NOMO-1 treated with dmso at 0.1 percent for 144 hours (cell line): ENCODE measurements around the gene YEATS2.
"Not testable (repeated sequence)": the region's sequence is repeated elsewhere in the genome, so short reads cannot be mapped to it uniquely, and the experiment has no call there.

Experiments used
- DNase-seq: peaks from one replicate; lab custom pipeline; 2025; ENCODE audit not compliant: unreplicated experiment; lab: John Stamatoyannopoulos, UW

Gene YEATS2

DNA sequence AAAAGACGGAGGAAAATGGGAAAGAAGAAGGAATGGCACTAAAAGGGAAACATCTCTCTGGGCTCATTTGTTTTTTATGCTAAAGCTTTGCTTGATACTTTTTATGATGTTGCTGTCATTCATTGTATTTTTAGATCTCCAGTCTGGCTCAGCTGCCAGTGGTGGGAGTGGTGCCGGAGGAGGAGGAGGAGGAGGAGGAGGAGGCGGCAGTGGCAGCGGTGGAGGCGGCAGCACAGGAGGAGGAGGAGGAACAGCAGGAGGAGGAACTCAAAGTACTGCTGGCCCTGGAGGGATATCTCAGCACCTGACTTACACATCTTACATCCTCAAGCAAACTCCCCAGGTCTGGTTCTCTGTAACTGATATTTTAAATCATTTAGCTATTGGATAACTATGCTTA lies 78.2 kb downstream of the YEATS2 start:
- DNase-seq, result no peak

GRCh38 chr3:183776451-183776850 lies 78.9 kb downstream of the YEATS2 start:
- DNase-seq, result not testable (repeated sequence)

- DNase-seq, result no peak
Measured at GRCh38 chr3:183777016-183777618, 79.5 kb downstream of the YEATS2 start.

DNA sequence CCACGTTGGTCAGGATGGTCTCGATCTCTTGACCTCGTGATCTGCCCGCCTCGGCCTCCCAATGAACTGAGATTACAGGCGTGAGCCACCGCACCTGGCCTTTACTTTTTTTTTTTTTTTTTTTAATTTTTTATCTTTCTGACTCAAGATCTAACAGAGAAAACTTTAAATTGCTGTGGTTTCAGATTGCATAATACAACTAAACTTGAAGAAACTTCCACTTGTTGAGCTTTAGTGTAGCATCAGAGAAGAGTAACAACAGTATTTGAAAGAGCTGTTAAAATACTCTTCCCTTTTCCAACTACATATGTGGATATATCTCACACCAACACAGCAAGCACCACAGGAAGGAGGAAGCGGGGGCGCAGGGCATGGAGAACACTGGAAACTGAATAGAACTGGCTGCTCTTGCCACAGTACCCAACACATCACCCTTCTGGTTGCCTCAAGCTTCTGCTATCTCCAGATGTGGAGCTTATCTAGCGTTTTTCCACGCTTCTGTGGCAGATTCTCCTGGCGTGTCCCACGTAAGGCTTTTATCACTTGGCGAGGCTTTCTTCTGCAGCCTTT lies 82.4 kb downstream of the YEATS2 start:
- peak; percentile 52 for DNase-seq

DNA sequence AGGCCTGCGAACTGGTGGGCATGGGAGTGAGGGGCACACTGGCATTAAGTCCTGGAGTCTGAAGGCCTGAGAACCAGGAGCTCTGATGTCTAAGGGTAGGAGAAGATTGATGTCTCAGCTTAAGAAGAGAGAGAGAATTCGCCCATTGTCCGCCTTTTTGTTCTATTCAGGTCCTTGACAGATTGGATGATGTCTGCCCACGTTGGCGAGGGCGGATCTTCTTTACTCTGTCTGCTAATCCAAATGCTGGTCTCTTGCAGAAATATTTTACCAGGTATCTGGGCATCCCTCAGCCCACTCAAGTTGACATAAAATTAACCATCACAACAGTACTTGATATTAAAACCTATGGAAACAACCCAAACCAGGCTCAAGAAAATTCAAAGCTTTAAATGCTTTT lies 83.6 kb downstream of the YEATS2 start:
- no peak for DNase-seq

- DNase-seq, result no peak
Measured at GRCh38 chr3:183782576-183783276, 85.1 kb downstream of the YEATS2 start.

GRCh38 chr3:183784503-183784902 lies 86.9 kb downstream of the YEATS2 start:
- peak; percentile 14 for DNase-seq

DNA sequence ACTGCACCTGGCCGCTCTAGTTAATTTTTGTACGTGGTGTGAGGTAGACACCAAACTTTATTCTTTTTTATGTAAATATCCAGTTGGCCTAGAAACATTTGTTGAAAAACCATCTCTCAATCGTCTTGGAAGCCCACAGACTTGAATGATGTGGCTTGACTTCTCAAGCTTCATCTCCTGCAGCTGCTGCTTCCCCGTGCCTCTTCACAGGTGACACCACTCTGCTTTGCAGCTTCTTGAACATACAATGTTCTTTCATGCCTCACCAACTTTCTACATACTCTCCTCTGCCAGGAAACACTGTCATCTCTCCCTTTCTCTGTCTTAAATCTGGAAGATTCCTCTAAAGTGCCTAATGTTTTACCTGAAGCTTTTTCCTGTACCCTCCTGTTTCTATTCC lies 92.2 kb downstream of the YEATS2 start:
- DNase-seq, result no peak

DNA sequence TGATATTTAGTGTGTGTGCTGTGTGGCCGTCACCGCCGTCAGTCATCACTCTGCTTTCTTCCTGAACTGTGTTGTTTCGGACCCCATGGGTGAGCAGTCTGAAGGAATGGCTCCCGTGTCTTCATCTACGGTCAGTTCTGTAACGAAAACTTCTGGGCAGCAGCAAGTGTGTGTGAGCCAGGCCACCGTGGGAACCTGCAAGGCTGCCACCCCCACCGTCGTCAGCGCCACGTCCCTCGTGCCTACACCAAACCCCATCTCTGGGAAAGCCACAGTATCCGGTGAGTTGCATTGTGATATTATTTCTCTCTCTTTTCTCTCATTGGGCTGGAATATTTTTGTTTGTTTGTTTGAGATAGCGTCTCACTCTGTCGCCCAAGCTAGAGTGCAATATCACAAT lies 93.1 kb downstream of the YEATS2 start:
- DNase-seq, result no peak

DNA sequence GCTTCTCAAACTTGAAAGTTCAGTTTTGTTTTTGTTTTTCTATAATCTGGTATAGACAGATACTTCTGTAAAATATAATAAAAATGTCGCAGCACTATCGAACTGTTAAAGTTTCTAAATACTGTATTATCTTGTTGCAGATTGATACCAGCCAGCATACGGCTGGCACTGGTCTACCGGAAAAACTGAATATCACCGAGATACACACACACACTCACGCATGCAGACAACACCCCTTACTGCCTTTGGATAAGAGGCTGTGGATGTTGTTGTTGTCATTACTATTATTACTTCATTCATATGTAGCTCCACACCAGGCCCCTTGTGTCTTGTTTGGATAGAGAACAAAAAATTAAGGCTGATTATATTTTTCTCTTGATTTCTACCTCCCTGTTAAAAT lies 95.4 kb downstream of the YEATS2 start:
- DNase-seq, result no peak

- no peak for DNase-seq
Measured at GRCh38 chr3:183794452-183794851, 96.9 kb downstream of the YEATS2 start.

DNA sequence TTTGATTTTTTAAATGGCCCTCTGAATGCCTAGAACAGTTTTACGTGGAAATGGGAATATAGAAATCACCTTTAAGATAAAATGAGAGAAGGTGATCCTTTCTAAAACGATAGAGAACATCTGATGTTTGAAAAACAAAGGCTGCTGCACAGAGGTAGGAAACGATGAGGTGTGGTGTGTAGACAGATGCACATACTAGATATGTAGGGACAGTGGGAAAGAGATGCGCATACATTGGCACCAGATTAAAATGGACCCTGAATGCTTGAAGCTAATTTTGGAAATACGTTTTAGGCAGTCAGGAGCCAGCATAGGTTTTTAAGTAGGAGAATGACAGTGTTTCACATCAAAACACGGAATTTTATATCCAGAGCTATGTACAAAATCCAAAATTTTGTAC lies 98.8 kb downstream of the YEATS2 start:
- no peak for DNase-seq

DNA sequence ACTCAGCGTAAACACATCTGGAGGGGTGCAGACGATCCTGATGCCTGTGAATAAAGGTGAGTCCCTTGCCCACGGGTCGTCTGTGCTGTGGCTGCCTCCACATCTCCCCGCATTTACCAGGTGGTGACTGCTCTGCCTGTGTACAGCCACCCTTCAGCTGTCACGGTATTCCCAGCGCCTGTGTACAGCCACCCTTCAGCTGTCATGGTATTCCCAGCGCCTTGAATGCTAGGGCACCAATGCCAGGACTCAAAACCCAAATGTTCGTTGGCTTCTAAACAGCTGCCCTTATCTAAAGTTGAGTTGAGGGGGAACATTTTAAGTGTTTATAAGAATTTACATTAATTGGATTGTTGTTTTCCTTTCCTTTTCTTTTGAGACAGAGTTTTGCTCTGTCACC lies 100.4 kb downstream of the YEATS2 start:
- no peak for DNase-seq

DNA sequence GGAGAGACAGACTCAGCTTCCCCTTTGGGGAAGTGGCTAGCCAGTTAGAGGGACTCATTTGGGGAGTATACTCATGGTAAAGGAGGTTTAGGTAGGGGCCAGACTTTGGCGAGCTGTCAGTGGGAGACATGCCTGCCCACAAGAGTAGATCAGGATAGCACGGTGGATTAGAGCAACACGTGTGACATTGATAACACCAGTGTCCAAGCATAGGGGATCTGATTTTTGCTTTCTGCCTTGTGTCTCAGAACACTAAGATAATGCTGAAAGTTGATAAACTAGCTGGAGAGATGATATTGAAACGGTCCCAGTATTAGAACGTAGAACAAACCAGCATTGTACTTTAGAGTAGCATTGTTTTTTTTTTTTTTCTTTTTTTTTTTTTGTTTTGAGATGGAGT lies 101.9 kb downstream of the YEATS2 start:
- DNase-seq, result no peak

DNA sequence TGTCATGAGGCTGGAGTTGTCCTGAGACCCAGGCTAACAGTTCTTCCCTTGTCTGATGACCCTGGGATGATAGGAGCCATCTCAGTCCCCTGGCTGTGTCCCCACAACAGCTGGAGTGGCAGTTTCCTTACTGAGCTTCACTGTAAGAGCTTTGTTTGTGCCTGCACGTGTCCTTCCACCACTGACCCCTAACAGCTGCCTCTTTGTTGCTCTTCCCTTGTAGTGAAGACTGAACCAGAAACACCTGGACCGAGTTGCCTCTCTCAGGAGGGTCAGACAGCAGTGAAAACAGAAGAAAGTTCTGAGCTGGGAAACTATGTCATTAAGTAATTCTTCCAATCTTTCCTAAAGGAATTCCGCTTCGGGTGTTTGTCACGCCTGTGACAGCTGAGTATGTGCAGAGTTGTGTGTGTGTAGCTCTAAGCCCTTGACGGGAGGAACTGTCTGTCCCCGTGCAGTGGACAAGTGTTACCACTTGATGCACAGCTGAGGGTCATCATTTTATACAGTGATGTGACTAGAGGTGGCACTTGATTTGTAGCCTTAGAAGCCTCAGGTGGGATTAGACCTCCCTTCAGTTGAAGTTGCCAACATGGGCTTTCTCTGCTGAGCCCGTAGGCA lies 102.8 kb downstream of the YEATS2 start:
- no peak for DNase-seq

DNA sequence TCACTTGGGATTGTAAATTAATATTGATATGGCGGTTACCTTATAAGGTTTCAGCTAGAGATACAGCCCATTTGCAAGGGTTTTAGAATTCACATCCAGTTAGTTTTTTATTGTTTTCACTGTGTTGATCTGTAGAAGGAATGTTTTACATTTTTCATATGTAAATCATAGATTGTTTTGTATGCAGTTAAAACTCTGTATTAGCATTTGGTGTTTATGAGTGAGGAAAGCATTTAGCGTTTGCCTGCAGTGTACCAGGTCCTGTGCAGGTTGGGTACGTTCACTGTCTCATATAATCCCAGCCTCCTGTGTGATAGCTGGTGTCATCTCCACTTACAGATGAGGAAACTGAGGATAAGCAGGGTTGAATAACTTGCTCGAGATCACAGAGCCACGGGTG lies 104.0 kb downstream of the YEATS2 start:
- no peak for DNase-seq

DNA sequence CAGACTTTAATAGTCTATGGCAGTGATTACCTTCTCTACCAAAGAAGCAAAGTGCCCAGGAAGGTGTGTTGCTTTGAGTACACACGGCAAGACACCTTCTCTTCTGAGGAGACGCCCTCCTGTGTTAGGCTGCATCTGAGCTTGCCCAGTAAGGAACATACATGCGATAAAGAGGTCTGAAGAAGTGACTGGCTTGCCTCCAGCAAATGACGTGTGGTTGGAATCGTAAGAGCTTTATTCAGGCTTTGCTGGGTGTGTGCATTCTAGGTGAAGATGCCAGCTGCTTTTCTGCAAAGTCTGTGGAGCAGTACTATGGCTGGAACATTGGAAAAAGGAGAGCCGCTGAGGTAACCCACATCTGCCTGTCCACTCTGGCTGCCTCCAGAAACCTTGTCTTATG lies 105.4 kb downstream of the YEATS2 start:
- no peak for DNase-seq

- DNase-seq, result no peak
Measured at GRCh38 chr3:183807209-183807728, 109.7 kb downstream of the YEATS2 start.

DNA sequence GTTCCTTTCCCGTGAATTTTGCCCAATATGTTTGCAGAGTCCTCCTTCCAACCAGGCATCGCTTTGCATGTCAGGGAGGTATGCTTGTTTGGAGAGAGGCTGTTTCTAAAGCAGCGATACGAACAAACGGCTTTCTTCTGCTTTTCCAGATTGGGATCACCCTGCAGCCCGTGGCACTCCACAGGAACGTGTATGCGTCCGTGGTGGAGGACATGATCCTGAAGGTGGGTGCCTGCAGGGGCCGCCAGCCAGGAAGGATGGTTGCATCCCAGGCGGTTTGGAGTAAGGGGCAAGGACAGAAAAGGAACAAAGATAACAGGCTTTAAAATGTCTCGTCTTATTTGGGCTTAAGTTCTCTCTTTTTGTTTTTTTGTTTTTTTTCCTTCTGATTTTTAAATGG lies 110.3 kb downstream of the YEATS2 start:
- DNase-seq, result no peak

GRCh38 chr3:183808355-183808754 lies 110.8 kb downstream of the YEATS2 start:
- no peak for DNase-seq

GRCh38 chr3:183809270-183809669 lies 111.7 kb downstream of the YEATS2 start:
- DNase-seq, result no peak
